GM12865 (cell line): ENCODE measurements around the gene PHLDB3.

Experiments used
- DNase-seq: peaks from one replicate; pipeline ENCODE4 v3.0.0; 2010; ENCODE audit warnings: low read depth
- H3K4me3 ChIP-seq: 2 replicates; pipeline ENCODE4 v1.5.1; 2011; ENCODE audit warnings: mild to moderate bottlenecking, low read depth, low read length, control low read depth
- TF ChIP-seq, protein P1 (sequence below): IDR thresholded peaks from 2 replicates; pipeline ENCODE4 v1.5.1; 2011; ENCODE audit warnings: low read length, control low read depth, low read depth, inconsistent platforms; ENCODE audit not compliant: insufficient read depth; ENCODE audit errors: missing control alignments

The PHLDB3 gene

DNA sequence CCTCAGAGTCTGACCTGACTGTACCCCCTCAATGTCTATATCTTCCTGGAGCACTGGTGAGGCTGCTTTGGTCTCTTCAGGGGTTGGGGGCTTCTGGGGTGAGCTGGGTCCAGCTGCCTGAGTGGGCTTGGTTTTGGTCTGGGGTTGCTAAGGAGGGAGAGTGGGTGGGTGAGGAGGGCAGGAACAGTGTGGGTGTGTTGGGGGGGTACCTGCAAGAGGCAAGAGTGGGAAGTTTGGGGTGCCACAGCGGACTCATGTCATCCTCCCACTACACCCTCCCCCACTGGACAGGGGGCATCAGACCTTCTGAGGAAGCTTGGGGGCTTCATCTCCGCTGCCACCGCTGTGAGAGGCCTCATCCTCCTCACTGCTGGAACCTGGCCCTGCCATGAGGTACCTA is 42.0 kb upstream of the PHLDB3 start:
- DNase-seq = no peak
- TF ChIP-seq, protein P1, sequence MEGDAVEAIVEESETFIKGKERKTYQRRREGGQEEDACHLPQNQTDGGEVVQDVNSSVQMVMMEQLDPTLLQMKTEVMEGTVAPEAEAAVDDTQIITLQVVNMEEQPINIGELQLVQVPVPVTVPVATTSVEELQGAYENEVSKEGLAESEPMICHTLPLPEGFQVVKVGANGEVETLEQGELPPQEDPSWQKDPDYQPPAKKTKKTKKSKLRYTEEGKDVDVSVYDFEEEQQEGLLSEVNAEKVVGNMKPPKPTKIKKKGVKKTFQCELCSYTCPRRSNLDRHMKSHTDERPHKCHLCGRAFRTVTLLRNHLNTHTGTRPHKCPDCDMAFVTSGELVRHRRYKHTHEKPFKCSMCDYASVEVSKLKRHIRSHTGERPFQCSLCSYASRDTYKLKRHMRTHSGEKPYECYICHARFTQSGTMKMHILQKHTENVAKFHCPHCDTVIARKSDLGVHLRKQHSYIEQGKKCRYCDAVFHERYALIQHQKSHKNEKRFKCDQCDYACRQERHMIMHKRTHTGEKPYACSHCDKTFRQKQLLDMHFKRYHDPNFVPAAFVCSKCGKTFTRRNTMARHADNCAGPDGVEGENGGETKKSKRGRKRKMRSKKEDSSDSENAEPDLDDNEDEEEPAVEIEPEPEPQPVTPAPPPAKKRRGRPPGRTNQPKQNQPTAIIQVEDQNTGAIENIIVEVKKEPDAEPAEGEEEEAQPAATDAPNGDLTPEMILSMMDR = no peak
- no peak overlapping the region for H3K4me3 ChIP-seq

DNA sequence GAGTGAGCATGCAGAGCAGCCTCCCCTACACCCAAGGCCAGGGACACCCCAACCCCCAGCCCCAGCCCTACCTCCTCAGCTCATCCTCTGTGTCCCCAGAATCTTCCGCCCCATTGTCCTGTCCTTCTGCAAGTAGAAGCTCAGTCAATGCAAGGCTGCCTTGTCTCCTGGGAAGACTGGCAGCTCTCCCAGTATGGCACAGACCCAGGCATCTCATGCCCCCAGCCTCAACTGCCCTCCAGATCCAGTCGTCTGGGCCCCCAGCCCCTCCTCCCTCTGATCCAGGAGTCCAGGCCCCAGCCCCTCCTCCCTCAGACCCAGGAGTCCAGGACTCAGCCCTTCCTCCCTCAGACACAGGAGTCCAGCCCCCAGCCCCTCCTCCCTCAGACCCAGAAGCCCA is 41.4 kb upstream of the PHLDB3 start:
- no peak overlapping the region for H3K4me3 ChIP-seq
- no peak for DNase-seq
- TF ChIP-seq, protein P1 = no peak

DNA sequence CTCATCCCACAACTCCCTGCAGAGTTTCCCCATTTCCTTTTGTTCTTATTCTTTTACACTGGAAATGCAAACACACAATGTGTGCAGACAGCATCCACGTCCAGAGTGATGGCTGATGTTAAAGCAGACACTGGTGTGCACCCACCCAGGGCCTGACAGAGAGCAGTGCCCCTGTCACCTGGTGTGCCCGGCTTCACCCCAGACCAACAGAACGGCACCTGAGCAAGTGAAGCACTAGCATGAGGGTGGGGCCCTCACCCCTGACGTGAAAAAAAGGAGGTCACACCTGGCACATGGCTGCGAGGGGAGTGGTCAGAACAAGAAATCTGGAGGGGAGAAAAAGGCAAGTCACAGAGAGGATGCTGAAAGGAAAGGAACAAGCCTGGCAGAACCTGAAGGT is 40.7 kb upstream of the PHLDB3 start:
- no peak overlapping the region for H3K4me3 ChIP-seq
- TF ChIP-seq, protein P1 = no peak
- DNase-seq = no peak

DNA sequence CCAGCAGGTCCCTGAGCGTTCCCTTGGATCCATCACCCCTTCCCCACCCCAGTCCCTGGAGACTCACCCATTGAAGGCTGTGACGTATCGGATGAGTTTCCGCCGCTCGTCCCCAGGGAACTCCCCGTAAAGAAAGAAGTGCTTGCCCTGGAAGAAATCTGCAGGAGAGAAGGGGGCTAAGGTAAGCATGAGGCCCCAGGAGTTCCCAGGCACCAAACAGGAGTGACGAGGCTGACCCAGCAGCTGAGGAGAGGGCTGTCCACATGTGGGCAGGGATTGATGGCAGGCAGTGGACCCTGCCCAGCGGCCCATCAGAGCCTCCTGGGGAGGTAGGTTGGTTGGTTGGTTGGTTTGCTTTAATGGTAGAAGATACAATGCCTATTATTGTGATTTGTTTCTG is 39.5 kb upstream of the PHLDB3 start:
- H3K4me3 ChIP-seq = no peak overlapping the region
- TF ChIP-seq, protein P1 = no peak
- no peak for DNase-seq

DNA sequence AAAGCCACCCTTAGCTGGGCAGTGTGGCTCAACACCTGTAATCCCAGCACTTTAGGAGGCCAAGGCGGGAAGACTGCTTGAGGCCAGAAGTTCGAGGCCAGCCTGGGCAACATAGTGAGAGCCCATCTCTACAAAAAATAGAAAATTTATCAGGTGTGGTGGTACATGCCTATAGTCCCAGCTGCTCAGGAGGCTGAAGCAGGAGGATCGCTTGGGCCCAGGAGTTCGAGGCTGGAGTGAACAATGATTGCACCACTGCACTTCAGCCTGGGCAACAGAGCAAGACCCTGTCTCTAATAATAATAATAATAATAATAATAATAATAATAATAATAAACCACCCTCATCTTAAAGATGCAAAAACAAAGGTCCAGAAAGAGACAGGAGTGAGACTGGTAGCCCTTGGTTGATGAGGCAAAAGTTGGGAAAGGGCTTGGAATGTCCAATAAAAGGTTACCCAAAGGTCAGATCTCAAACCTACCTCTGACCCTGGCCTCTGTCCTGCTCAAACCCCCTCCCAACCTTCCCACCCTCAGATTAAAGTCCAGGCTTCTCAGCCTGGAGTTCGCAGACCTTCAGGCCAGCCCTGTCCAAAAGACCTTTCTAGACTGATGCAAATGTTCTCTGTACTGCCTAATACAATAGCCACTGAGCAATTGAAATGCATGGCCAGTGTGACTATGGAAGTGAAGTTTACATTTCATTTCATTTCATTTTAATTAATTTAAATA is 37.5 kb upstream of the PHLDB3 start:
- TF ChIP-seq, protein P1 = no peak
- no peak overlapping the region for H3K4me3 ChIP-seq
- no peak for DNase-seq

DNA sequence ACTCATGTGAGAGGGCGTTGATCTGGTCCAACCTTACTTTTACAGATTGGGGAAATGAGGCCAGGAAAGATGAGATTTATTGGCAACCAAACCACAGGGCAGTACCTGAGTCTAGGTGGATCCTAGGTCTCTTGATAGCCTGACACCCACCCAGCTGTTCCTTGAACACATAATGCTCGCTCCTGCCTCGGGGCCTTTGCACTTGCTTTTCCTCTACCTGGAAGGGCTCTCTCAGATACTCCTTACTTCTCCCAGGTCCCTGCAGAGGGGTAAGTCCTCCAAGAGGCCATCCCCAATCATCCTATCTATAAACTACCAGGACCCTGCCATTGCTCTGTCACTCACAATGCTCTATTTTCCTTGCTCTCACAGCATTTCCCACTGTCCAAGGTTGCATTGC is 35.8 kb upstream of the PHLDB3 start:
- TF ChIP-seq, protein P1 = no peak
- DNase-seq = no peak
- H3K4me3 ChIP-seq = no peak overlapping the region

DNA sequence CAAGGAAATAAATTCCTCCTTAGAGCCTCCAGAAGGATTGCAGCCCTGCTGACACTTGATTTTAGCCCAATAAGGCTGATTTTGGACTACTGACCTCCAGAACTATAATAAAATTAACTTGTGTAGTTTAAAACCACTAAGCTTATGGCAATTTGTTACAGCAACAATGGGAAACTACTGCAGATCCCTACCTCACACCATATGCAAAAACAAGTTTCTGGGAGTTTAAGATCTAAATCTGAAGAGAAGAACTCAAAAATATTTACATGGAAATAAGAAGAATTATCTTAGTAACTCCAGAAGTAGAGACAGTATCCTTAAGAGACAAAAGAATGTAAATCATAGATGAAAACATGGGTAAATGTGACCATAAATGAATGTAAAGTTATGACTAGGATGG is 34.4 kb upstream of the PHLDB3 start:
- H3K4me3 ChIP-seq = no peak overlapping the region
- TF ChIP-seq, protein P1 = no peak

More for the DNA sequence above, 34.4 kb upstream of the PHLDB3 start:
- DNase-seq = no peak
